ENCODE data around the gene NBAS.

The NBAS gene

DNA sequence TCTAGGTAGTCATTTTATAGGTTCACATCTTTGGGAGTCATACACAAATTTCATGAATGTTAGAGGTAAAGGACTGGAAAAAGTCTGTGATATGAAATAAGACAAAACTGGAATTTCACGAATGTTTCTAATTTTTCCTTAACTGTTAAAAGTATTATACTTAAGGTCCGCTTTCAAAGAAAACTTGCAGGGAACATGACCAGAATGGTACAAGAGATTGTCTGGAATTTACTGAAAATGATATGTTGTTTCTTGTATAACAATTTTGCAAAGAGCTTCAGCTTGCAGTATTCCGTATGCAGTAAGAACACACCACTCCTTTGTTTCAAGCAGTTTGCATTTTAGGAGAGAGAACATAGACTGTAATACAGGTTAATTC is 32.2 kb upstream of the NBAS start:
- DNase-seq (ENCODE audit: low read depth) = no peak
- in situ Hi-C loops (cut with HindIII; ENCODE audit: low sequenced_read_pairs) = no loop called here
- TF ChIP-seq, protein P1, sequence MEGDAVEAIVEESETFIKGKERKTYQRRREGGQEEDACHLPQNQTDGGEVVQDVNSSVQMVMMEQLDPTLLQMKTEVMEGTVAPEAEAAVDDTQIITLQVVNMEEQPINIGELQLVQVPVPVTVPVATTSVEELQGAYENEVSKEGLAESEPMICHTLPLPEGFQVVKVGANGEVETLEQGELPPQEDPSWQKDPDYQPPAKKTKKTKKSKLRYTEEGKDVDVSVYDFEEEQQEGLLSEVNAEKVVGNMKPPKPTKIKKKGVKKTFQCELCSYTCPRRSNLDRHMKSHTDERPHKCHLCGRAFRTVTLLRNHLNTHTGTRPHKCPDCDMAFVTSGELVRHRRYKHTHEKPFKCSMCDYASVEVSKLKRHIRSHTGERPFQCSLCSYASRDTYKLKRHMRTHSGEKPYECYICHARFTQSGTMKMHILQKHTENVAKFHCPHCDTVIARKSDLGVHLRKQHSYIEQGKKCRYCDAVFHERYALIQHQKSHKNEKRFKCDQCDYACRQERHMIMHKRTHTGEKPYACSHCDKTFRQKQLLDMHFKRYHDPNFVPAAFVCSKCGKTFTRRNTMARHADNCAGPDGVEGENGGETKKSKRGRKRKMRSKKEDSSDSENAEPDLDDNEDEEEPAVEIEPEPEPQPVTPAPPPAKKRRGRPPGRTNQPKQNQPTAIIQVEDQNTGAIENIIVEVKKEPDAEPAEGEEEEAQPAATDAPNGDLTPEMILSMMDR (IDR thresholded peaks at IDR 0.05; ENCODE audit: low read depth, low read length, missing control alignments) = no peak
- H3K4me3 ChIP-seq (ENCODE audit: low read depth, low read length) = no peak overlapping the region

- peak; percentile 49 for DNase-seq (ENCODE audit: low read depth)
- peak within 1 kb of the TSS; percentile 85 for H3K4me3 ChIP-seq (ENCODE audit: low read depth, low read length)
- TF ChIP-seq, protein P1 (IDR thresholded peaks at IDR 0.05; ENCODE audit: low read depth, low read length, missing control alignments) = no peak
- in situ Hi-C loops (cut with HindIII; ENCODE audit: low sequenced_read_pairs) = no loop called here
Measured at GRCh38 chr2:15591692-15592463, 30.7 kb upstream of the NBAS start, which contains the start of gene DDX1. DDX1 (plus strand) TSS chr2:15591868; CDS start chr2:15591934, 66 bp downstream.

DNA sequence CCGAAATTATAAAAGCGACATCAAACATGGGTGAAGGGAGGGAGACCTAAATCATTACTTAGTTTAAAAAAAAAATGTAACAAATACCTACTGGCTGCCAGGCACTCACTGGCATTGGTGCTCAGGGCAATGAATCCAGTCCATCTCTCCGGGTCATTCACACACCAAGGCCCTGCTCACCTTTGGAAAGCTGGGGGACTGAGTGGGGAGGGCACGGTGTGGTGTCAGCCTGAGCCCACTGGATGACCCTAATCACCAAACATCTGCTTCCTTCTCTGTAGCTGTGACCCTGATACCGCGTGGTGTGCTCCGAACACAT is 30.2 kb upstream of the NBAS start:
- H3K4me3 ChIP-seq (ENCODE audit: low read depth, low read length) = peak overlapping the region; percentile 85
- TF ChIP-seq, protein P1 (IDR thresholded peaks at IDR 0.05; ENCODE audit: low read depth, low read length, missing control alignments) = no peak
- DNase-seq (ENCODE audit: low read depth) = no peak
- in situ Hi-C loops (cut with HindIII; ENCODE audit: low sequenced_read_pairs) = no loop called here

GRCh38 chr2:15588329-15588919 is 27.3 kb upstream of the NBAS start:
- peak; percentile 23 for DNase-seq (ENCODE audit: low read depth)
- in situ Hi-C loops (cut with HindIII; ENCODE audit: low sequenced_read_pairs) = no loop called here
- H3K4me3 ChIP-seq (ENCODE audit: low read depth, low read length) = no peak overlapping the region
- TF ChIP-seq, protein P1 (IDR thresholded peaks at IDR 0.05; ENCODE audit: low read depth, low read length, missing control alignments) = peak; percentile 68

- no peak overlapping the region for H3K4me3 ChIP-seq (ENCODE audit: low read depth, low read length)
- TF ChIP-seq, protein P1 (IDR thresholded peaks at IDR 0.05; ENCODE audit: low read depth, low read length, missing control alignments) = no peak
- in situ Hi-C loops (cut with HindIII; ENCODE audit: low sequenced_read_pairs) = no loop called here
- no peak for DNase-seq (ENCODE audit: low read depth)
Measured at GRCh38 chr2:15584767-15585469, 23.8 kb upstream of the NBAS start.

DNA sequence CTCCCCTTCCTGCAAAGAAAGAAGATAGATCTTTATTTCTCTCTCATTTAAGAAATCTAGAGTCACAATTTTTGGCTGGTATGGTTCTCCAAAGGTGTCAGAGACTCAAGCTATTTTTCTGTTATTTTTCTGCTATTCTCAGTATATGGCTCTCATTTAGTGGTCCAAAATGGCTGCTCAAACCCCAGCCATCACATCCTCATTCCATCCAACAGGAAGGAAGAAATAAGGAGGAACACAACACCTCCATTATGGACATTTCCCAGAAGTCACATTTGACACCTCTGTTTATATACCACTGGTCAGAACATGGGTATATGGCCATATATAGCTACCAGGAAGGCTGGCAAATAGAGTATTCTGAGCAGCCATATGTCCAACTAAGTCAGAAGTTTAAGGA is 23.2 kb upstream of the NBAS start:
- in situ Hi-C loops (cut with HindIII; ENCODE audit: low sequenced_read_pairs) = no loop called here
- no peak for DNase-seq (ENCODE audit: low read depth)
- no peak overlapping the region for H3K4me3 ChIP-seq (ENCODE audit: low read depth, low read length)
- TF ChIP-seq, protein P1 (IDR thresholded peaks at IDR 0.05; ENCODE audit: low read depth, low read length, missing control alignments) = no peak
